ENCODE measurements around the gene SMIM45.
"Not testable (repeated sequence)": the region's sequence is repeated elsewhere in the genome, so short reads cannot be mapped to it uniquely, and the experiment has no call there.

The SMIM45 gene

DNA sequence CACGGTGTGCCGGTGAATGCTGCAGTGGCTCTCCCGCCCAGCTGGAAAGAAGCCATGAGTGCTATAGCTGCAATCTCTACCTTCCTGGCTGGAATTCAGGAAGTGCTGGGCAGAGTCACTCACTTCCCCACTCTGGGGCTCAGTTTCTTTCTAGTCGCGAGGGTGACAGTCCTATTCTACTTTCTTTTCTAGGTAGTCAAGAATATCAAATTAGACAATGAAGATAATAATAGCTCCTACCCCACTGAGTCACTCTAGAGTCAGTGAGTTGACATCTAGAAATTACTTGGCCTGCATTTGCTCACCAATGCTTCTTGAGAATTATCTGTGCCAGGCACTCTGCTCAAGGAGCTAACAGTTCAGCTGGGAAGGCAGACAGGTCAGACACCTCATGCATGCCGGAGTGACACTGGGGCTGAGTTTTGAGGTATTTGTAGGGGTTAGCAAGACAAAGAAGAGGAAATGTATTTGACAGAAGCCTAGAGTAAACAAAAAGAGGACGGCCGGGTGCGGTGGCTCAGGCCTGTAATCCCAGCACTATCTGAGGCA, 8.2 kb upstream of the SMIM45 start:
- Histone ChIP-seq H3K4me3 (no peak overlapping the region), H3K9me3 (no peaks in the 10 kb centered on the region), H3K36me3 (no peaks in the 10 kb centered on the region), H3K27ac (peak overlapping the region in 3 of 4 donors; percentile 1 to 76 (median 65)), H3K27me3 (no peaks in the 10 kb centered on the region), H3K4me1 (peaks cover 12 to 64% (median 19%) of the 10 kb centered on the region in 3 donors)
- TF ChIP-seq CTCF (IDR thresholded peaks at IDR 0.05) = no peak
- TF ChIP-seq POLR2A (IDR thresholded peaks at IDR 0.05) = no peak
- no peak for DNase-seq
- WGBS, 2 donors = 44 to 50% methylated on average over 6 to 9 of the region's 9 CpGs
- intact Hi-C loops (cut with DNase I) = loop anchor here (5.0 kb wide), 1 partner anchor 246 kb away; the partner anchor contains the start of gene MEI1

DNA sequence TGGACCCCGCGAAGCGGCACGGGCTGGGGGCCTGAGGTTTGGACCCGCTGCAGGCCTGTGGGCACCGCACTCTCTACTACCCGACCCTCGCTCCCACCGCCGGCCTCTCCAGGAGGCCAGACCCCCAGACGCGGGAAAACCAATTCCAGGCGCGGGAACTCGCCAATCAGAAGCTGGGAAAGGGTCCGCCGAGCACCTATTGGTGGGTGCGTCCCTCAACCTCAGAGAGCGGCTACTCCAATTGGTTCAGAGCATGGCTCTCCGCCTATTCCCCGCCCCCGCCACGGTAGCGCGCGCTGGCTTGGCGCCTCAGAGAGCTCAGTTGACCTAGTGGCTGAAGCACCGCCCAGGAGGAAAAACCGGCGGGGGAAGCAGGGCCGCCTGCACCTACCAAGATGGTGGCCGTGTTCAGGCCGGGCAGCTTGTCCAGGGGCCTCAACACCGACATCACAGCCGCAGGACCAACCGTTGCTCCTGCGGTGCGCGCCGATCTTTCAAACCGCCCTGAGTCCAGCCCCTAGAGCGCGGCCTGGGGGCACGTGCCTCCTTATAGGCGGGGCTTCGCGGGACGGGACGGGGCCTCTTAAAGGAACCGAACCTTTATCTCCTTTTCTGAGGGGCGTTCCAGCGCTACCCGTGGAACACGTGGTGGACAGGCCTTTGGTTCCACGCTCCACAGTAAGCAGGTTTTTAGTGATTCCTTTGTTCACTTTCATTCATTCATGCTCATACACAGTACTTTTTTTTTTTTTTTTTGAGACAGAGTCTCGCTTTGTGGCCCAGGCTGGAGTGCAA, 5.1 kb upstream of the SMIM45 start, which contains the start of gene CENPM:
TSS of gene CENPM (minus strand) at position 524 of the 795 bp plus-strand sequence. CDS start at position 448, 76 bp downstream.
- intact Hi-C loops (cut with DNase I) = no loop called here
- Histone ChIP-seq H3K27ac (peak within 1 kb of the TSS; percentile 70 to 83 (median 78)), H3K4me3 (peak within 1 kb of the TSS; percentile 62 to 93 (median 80)), H3K36me3 (no peaks in the 10 kb centered on the region), H3K27me3 (no peaks in the 10 kb centered on the region), H3K9me3 (no peaks in the 10 kb centered on the region), H3K4me1 (peaks cover 12 to 34% (median 13%) of the 10 kb centered on the region in 3 donors)
- peak; percentile 75 for DNase-seq
- TF ChIP-seq POLR2A (IDR thresholded peaks at IDR 0.05) (peak in 1 of 4 donors; percentile 19), CTCF (IDR thresholded peaks at IDR 0.05) (peak in 1 of 6 experiments; percentile 3)
- 3 to 14% methylated on average over 6 to 13 of the region's 56 CpGs for WGBS, 2 donors

DNA sequence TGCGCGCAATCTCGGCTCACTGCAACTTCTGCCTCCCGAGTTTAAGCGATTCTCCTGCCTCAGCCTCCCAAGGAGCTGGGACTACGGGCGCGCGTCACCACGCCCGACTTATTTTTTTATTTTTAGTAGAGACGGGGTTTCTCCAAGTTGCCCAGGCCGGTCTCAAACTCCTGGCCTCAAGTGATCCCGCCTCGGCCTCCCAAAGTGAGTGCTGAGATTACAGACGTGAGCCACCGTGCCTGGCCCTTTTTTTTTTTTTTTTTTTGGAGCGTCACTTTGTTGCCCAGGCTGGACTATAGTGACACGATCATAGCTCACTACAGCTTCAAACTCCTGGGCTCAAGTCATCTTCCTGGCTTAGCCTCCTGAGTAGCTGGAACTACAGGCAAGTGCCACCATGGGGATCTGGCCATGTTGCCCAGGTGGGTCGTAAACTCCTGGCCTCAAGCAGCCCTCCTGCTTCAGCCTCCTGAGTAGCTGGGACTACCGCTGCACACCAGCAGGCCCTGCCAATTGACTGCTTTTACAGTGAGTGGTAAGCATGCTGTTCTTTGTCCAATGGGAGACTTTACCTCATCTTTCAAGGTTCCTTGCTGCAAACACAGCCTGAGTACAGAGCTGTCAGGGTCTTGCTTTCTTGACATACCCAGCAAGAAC, 4.4 kb upstream of the SMIM45 start:
- no peaks in the 10 kb centered on the region for H3K27me3 ChIP-seq
- no peak for DNase-seq
- peak overlapping the region; percentile 62 to 93 (median 80) for H3K4me3 ChIP-seq
- WGBS, 2 donors = 64 to 68% methylated on average over 20 to 21 of the region's 21 CpGs
- peak overlapping the region in 3 of 4 donors; percentile 76 to 83 (median 81) for H3K27ac ChIP-seq
- H3K9me3 ChIP-seq = no peaks in the 10 kb centered on the region
- TF ChIP-seq POLR2A (IDR thresholded peaks at IDR 0.05) (no peak), CTCF (IDR thresholded peaks at IDR 0.05) (no peak)
- H3K4me1 ChIP-seq = peaks cover 12 to 31% (median 13%) of the 10 kb centered on the region in 3 donors
- no peaks in the 10 kb centered on the region for H3K36me3 ChIP-seq
- intact Hi-C loops (cut with DNase I) = no loop called here

GRCh38 chr22:41948142-41948541, 3.8 kb upstream of the SMIM45 start:
- no peak for TF ChIP-seq POLR2A (IDR thresholded peaks at IDR 0.05)
- no peak for TF ChIP-seq CTCF (IDR thresholded peaks at IDR 0.05)
- no peak for DNase-seq
- whole genome bisulfite sequencing, 2 donors = 89 to 94% methylated on average over 2 of the region's 2 CpGs
- intact Hi-C loops (cut with DNase I) = no loop called here
- peaks cover 12 to 27% (median 13%) of the 10 kb centered on the region in 3 donors for H3K4me1 ChIP-seq
- no peak overlapping the region for H3K27ac ChIP-seq
- H3K36me3 ChIP-seq = no peaks in the 10 kb centered on the region
- H3K27me3 ChIP-seq = no peaks in the 10 kb centered on the region
- no peak overlapping the region for H3K4me3 ChIP-seq
- no peaks in the 10 kb centered on the region for H3K9me3 ChIP-seq

DNA sequence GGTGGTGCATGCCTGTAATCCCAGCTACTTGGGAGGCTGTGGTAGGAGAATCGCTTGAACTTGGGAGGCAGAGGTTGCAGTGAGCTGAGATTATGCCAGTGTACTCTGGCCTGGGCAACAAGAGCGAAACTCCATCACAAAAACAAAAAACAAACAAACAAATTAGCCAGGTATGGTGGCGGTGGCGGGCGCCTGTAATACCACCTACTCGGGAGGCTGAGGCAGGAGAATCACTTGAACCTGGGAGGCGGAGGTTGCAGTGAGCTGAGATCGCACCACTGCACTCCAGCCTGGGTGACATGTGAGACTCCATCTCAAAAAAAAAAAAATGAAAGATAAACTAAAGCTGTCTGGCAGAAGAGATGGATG, 3.0 kb upstream of the SMIM45 start:
- H3K36me3 ChIP-seq; DNase-seq; intact Hi-C loops (cut with DNase I); H3K27me3 ChIP-seq; H3K27ac ChIP-seq; H3K4me3 ChIP-seq; H3K9me3 ChIP-seq: not testable (repeated sequence)
- WGBS, 2 donors = 84 to 94% methylated on average over 6 to 8 of the region's 8 CpGs
- peaks cover 12 to 20% (median 13%) of the 10 kb centered on the region in 3 donors for H3K4me1 ChIP-seq

Data from esophagus squamous epithelium (tissue), 5 donors.